Daoy (cell line): ENCODE measurements around the gene TGFBI. TPM values are rescaled to one million over a fixed set of nuclear protein-coding genes. Genes with fewer than 3 reads are reported as not detected.
A peak's percentile ranks its signal among the peaks of the same experiment; 100 is the strongest.

Source experiments
- DNase-seq: peaks from one replicate; pipeline ENCODE4 v3.0.0-alpha.2; 2015; ENCODE audit warnings: low read depth
- total RNA-seq: library from RNA; depleted of rRNA; stranded (reverse); fragments of >200 nt; shearing (Covaris generic); gene quantifications from 2 replicates; pipeline ENCODE4 v1.2.3, GENCODE V29; 2014

TGFBI gene
- total RNA-seq, 1 experiment from 2014 or later = 1,682 TPM

- DNase-seq = no peak
Measured at GRCh38 chr5:136025900-136026299, 2.9 kb upstream of the TGFBI start.

- no peak for DNase-seq
Measured at GRCh38 chr5:136026636-136027035, 2.2 kb upstream of the TGFBI start.

- DNase-seq = no peak
Measured at GRCh38 chr5:136027311-136027710, 1.5 kb upstream of the TGFBI start.

- DNase-seq = no peak
Measured at GRCh38 chr5:136028090-136028489, 698 bp upstream of the TGFBI start.

GRCh38 chr5:136030252-136030651, 1.5 kb downstream of the TGFBI start:
- no peak for DNase-seq

GRCh38 chr5:136030956-136031611, 2.3 kb downstream of the TGFBI start:
- DNase-seq = no peak

GRCh38 chr5:136031711-136032110, 2.9 kb downstream of the TGFBI start:
- no peak for DNase-seq

- peak; percentile 76 for DNase-seq
Measured at GRCh38 chr5:136032564-136032963, 3.8 kb downstream of the TGFBI start.

DNA sequence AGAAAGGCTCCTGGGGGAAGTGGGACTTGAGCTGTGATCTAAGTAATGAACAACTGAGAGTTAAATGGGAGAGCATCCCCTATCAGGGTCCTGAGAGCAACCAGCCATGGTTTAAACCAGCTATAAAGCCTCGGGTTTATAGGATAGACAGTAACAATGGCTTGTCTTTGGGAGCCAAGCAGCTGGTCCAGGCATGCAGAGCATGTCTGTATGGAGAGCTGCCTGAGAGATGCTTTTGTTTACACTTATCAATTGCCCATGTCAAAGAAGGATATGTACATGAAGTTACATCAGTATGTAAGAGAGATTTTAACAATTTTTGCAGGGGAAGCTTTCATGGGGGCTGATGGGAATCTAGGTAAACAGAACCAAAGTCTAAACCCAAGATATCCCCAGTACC, 4.4 kb downstream of the TGFBI start:
- no peak for DNase-seq

DNA sequence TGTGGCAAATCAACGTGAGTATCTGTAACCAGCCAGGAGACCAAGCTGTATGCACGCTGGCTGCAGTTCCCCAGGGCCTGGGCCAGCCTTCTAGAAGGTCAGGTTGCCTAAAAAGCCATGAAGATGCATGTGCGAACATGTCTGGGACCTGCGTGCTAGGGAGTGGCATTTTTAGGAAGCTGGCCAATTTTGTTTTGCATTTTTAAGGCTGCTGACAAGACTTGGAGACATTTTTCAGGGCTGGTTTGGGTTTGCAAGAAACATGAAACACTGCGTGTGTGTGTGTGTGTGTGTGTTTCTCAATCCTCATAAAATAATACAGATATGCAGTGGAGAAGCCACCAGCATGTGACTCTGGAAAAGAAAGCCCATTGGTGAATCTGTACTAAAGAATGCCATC, 5.1 kb downstream of the TGFBI start:
- no peak for DNase-seq

- DNase-seq = no peak
Measured at GRCh38 chr5:136034492-136034891, 5.7 kb downstream of the TGFBI start.

DNA sequence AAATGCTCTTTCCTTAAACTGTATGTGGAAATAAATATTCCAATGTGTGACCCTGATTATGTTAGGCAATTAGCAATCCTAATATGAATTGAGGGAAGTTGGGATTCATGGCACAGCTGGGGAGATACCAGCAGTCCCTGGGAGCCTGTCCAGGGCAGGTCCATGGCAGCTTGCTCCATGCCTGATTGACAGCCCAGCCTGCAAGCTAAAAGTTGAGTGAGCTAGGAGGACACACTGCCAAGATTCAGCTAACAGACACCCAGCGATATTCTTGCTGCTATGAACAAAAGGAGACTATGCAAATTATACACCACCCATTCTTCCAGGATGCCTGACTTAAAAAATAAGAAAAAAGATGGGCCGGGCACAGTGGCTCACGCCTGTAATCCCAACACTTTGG, 6.2 kb downstream of the TGFBI start:
- DNase-seq = no peak

DNA sequence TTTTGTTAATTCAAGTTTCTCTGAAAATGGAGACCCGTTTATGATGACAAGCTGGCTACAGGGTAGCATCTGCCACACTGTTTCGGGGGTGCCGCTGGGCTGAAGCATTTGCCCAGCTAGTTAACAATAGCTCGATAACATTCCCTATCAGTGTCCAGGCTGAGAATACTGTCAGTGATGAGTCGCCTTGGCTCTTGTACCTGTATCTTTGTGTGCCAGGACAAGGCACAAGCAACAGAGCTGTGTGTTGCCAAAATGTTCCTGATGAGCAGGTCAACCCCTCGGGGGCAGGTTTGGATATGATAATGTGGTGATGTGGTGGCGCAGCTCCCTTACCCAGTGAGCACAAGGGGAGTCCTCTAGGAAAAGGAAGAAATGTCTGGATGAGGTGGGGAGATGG, 7.0 kb downstream of the TGFBI start:
- no peak for DNase-seq

DNA sequence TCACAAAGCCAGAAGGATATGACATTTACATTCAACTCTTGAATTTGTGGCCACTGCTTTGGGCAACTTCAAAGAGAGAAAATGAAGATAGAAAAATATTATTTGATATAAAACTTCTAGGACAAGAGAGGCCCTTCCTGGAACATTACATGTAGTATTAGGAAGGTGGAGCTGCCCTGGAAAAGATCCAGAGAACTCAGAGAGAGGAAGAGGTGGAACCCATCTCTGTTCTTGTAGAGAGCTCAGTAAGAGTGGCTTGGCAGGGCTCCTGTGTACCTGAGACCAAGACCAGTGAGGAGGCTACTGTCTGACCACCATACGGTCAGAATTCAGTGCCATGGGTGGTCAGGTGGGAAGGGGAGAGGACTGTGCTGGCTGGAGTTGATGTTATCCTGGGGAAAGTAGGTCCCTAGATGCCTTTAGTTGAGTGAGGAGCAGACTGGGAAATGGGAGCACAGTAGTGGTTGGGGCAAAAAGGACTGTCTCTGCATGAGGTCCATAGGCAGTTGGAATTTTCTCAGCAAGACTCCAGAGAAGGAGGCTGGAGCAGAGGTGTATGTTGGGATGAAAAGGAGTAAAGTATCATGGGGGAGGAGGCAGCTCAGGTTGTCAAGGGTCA, 7.6 kb downstream of the TGFBI start:
- DNase-seq = no peak

- peak; percentile 94 for DNase-seq
Measured at GRCh38 chr5:136037001-136037705, 8.4 kb downstream of the TGFBI start.

DNA sequence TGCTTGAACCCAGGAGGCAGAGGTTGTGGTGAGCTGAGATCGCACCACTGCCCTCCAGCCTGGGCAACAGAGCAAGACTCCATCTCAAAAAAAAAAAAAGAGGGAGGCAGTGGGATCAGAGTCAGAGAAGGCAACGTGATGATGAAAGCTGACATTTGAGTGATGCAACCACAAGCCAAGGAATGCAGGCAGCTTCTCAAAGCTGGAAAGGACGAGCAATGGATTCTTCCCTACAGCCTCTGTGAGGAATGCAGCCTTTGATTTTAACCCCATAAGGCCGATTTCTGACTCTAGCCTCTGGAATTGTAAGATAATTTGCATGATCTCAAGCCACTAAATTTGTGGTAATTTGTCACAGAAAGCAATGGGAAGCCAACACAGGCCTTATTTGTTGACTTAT, 9.8 kb downstream of the TGFBI start:
- DNase-seq = no peak

DNA sequence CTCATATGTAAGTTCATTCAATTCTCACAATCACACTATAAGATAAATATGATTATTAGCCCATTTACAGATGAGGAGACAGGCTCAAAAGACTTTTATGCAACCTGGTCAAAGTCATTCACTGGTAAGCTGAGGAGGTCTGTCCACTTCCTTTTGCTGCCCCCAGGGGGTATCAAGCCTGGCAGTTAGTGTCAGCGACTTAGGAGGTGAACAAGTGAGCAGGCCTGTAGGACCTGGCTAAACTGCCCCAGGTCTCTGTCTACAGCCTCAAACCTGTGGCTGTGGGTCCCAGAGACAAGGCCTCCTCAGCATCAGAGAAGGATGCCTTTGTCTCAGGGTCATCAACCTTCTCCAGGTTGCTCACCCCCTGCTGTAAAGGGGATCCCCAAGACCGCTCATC, 10.4 kb downstream of the TGFBI start:
- no peak for DNase-seq

GRCh38 chr5:136040746-136041415, 12.1 kb downstream of the TGFBI start:
- DNase-seq = peak; percentile 72

GRCh38 chr5:136042156-136042555, 13.4 kb downstream of the TGFBI start:
- no peak for DNase-seq

- peak; percentile 95 for DNase-seq
Measured at GRCh38 chr5:136042665-136043121, 13.9 kb downstream of the TGFBI start.

- DNase-seq = no peak
Measured at GRCh38 chr5:136043551-136043950, 14.8 kb downstream of the TGFBI start.

- no peak for DNase-seq
Measured at GRCh38 chr5:136043968-136044610, 15.3 kb downstream of the TGFBI start.
